Natural killer cell (primary cell): ENCODE data around the gene DNAJC5. TPM values are rescaled to one million over a fixed set of nuclear protein-coding genes. Genes with fewer than 3 reads are reported as not detected.
A peak's percentile ranks its signal among the peaks of the same experiment; 100 is the strongest.

Experiments
- ATAC-seq, 3 donors: fragments of 150-1000 bp in 2 of 3; fragments of 200-7000 bp in 1 of 3; cut with Tn5 transposase; 1 replicate in 1 of 3; 2 replicates in 2 of 3; pipeline ENCODE4 v1.10.0; 2021; ENCODE audit warnings: mild to moderate bottlenecking in 2 of 3, moderate library complexity in 2 of 3
- DNase-seq, 2 donors: peaks; one replicate each; pipeline versions ENCODE4 v3.0.0 to v3.0.0-alpha.2; 2013 to 2021; ENCODE audit warnings: mixed read lengths in 1 of 2
- H3K27ac ChIP-seq: one replicate; pipeline ENCODE4 v1.5.1; 2013; ENCODE audit warnings: mild to moderate bottlenecking, low read length
- H3K27me3 ChIP-seq: one replicate; pipeline ENCODE4 v1.6.1; 2013; ENCODE audit warnings: low read length; ENCODE audit not compliant: control insufficient read depth, insufficient read depth
- H3K36me3 ChIP-seq: one replicate; pipeline ENCODE4 v1.6.1; 2013; ENCODE audit warnings: low read length; ENCODE audit not compliant: control insufficient read depth, insufficient read depth
- H3K4me1 ChIP-seq: one replicate; pipeline ENCODE4 v1.6.1; 2013; ENCODE audit warnings: low read length; ENCODE audit not compliant: control insufficient read depth, insufficient read depth
- H3K4me3 ChIP-seq: one replicate; pipeline ENCODE4 v1.5.1; 2013; ENCODE audit warnings: low read length
- H3K9me3 ChIP-seq: one replicate; pipeline ENCODE4 v1.6.1; 2013; ENCODE audit warnings: low read length; ENCODE audit not compliant: control insufficient read depth, insufficient read depth
- H3K27ac Mint-ChIP-seq, 2 donors: one replicate each; pipeline ENCODE4 v1.8.0; 2022; ENCODE audit warnings: mild to moderate bottlenecking in 2 of 2, mixed read lengths in 2 of 2, moderate library complexity in 1 of 2
- H3K27me3 Mint-ChIP-seq, 2 donors: one replicate each; pipeline ENCODE4 v1.8.0; 2022; ENCODE audit warnings: low read depth in 2 of 2, mixed read lengths in 2 of 2
- H3K36me3 Mint-ChIP-seq: one replicate; pipeline ENCODE4 v1.8.0; 2022; ENCODE audit warnings: mixed read lengths
- H3K4me1 Mint-ChIP-seq, 2 donors: one replicate each; pipeline ENCODE4 v1.8.0; 2022; ENCODE audit warnings: mixed read lengths in 2 of 2
- H3K4me3 Mint-ChIP-seq: one replicate; pipeline ENCODE4 v1.8.0; 2022; ENCODE audit warnings: mild to moderate bottlenecking, moderate library complexity, mixed read lengths
- H3K9me3 Mint-ChIP-seq, 2 donors: one replicate each; pipeline ENCODE4 v1.8.0; 2022; ENCODE audit warnings: mixed read lengths in 2 of 2
- CTCF ChIP-seq: fragments of 200-600 bp; IDR thresholded peaks from one replicate; pipeline ENCODE4 v1.8.0; 2022; ENCODE audit warnings: antibody characterized with exemption
- WGBS: methylation state at CpG from one replicate; pipeline ENCODE4 v1.1.7; 2013; ENCODE audit warnings: missing lambda C conversion rate; ENCODE audit not compliant: insufficient coverage; 5-methylcytosine and 5-hydroxymethylcytosine counted together
- intact Hi-C: fragments of 100-400 bp; cut with micrococcal nuclease; formaldehyde crosslinking; loops from one replicate; pipeline ENCODE4 v1.14.2; 2022
- total RNA-seq, 4 donors: library from RNA; stranded (reverse); fragments of 120-200 nt in 1 of 4; gene quantifications; one replicate each; pipeline versions ENCODE4 v1.2.3 to v1.2.4, GENCODE V29; 2013 to 2022

DNAJC5 gene
- total RNA-seq, 3 donors from 2014 or later (not counting 1 experiment from before 2014, with no cell fraction given) = 27.5 to 45.1 (median 42.8) TPM

DNA sequence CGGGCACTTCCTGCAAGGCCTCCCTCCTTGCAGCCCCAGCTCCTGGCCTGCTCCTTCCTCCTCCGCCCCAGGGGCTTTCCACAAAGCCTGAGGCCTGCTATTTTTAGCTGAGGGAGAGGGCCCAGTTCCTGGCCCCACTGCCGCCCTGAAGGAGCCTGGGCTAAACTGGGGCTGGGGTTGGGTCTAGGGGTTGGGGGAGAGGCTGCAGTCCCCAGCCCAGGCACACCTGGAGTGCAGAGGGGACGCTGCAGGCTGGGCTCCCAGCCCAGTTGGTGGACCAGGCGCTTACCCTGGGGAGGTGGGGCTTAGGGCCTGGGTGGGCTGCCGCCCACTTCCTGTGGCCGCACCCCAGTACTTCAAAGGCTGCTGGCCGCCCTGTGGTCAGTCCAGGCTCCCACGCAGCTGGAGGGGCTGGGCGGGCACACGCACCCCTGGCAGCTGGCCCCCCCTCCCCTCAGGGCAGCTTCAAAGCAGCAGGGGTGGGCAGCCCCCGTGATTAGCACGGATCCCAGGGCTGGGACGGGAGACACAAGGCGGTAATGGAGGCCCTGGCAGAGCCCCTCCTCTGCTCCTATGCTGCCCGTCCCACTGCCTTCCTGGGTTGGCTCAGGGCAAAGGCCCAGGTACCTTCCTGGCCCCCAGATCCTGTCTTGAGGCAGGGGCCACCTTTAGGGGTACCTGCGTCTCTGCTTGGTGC is 40.7 kb upstream of the DNAJC5 start:
- H3K9me3 ChIP-seq = no peaks in the 10 kb centered on the region
- no peaks in the 10 kb centered on the region for H3K36me3 ChIP-seq
- peaks cover 61% of the 10 kb centered on the region for H3K4me1 ChIP-seq
- intact Hi-C loops = no loop called here
- no peak for TF ChIP-seq CTCF
- Mint-ChIP-seq H3K9me3 (no peaks in the 10 kb centered on the region), H3K4me3 (no peak overlapping the region), H3K27me3 (peaks cover 8 to 12% of the 10 kb centered on the region in 2 donors), H3K36me3 (no peaks in the 10 kb centered on the region), H3K27ac (no peak overlapping the region), H3K4me1 (peaks cover 0 to 20% of the 10 kb centered on the region in 2 donors)
- 7% methylated on average over 17 of the region's 17 CpGs for WGBS
- H3K27ac ChIP-seq = peak overlapping the region; percentile 67
- DNase-seq (no peak), ATAC-seq (peak; percentile 33 to 46 (median 39))
- peaks cover 6% of the 10 kb centered on the region for H3K27me3 ChIP-seq
- H3K4me3 ChIP-seq = peak overlapping the region; percentile 12

DNA sequence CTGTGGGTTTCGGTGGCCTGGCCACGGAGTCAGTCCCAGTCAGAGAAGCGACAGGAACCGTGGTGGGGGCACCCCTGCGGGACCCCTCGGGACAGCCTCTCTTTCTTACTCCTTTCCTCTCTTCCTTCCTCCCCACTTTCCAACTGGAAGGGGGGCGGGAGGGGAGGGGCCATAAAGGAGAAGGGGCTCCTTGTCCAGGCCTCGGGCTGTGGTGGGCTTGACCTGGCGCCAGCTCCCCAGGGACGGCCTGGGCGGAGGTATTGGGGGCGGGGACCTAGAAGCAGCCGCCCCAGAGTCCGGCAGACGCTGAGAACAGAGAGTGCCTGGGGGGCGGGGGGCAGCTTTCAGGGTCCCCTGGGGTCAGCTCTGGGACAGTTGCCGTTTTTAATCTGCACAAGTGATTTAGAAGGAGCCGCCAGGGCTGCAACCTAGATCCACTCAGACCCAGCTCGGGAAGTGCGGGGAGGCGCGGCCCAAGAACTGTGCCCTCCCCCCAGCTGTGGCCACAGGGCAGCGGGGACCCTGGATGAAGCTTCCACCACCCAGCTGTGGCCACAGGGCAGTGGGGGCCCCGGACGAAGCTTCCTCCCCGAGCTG is 40.1 kb upstream of the DNAJC5 start:
- TF ChIP-seq CTCF = no peak
- Histone ChIP-seq H3K4me1 (peaks cover 64% of the 10 kb centered on the region), H3K27ac (peak overlapping the region; percentile 67), H3K9me3 (no peaks in the 10 kb centered on the region), H3K4me3 (no peak overlapping the region), H3K36me3 (no peaks in the 10 kb centered on the region), H3K27me3 (peaks cover 6% of the 10 kb centered on the region)
- no peak overlapping the region for H3K4me3 Mint-ChIP-seq
- ATAC-seq (no peak), DNase-seq (no peak)
- H3K27me3 Mint-ChIP-seq = peaks cover 8 to 12% of the 10 kb centered on the region in 2 donors
- intact Hi-C loops = no loop called here
- WGBS = 16% methylated on average over 22 of the region's 26 CpGs
- H3K9me3 Mint-ChIP-seq = no peaks in the 10 kb centered on the region
- no peak overlapping the region for H3K27ac Mint-ChIP-seq
- H3K36me3 Mint-ChIP-seq = no peaks in the 10 kb centered on the region
- H3K4me1 Mint-ChIP-seq = peaks cover 0 to 20% of the 10 kb centered on the region in 2 donors

- Histone ChIP-seq H3K9me3 (no peaks in the 10 kb centered on the region), H3K27ac (no peak overlapping the region), H3K36me3 (no peaks in the 10 kb centered on the region), H3K4me1 (peaks cover 65% of the 10 kb centered on the region), H3K27me3 (peaks cover 6% of the 10 kb centered on the region), H3K4me3 (no peak overlapping the region)
- Mint-ChIP-seq H3K9me3 (no peaks in the 10 kb centered on the region), H3K36me3 (no peaks in the 10 kb centered on the region), H3K27ac (no peak overlapping the region), H3K27me3 (peaks cover 8 to 10% of the 10 kb centered on the region in 2 donors), H3K4me3 (no peak overlapping the region), H3K4me1 (peaks cover 0 to 21% of the 10 kb centered on the region in 2 donors)
- WGBS = 74% methylated on average over 36 of the region's 36 CpGs
- no peak for DNase-seq
- ATAC-seq = no peak
- intact Hi-C loops = no loop called here
- TF ChIP-seq CTCF = no peak
Measured at GRCh38 chr20:63855363-63856097, 39.4 kb upstream of the DNAJC5 start.
